Lower leg skin (tissue), 3 donors: ENCODE results near the gene FAM229B.

Experiments used
- CTCF ChIP-seq, 3 donors: fragments of 450-650 bp; IDR thresholded peaks; one replicate each; pipeline ENCODE4 v1.5.1; 2016; ENCODE audit warnings: antibody characterized with exemption in 3 of 3, mild to moderate bottlenecking in 3 of 3, moderate library complexity in 2 of 3
- POLR2A ChIP-seq, 2 donors: fragments of 450-650 bp; IDR thresholded peaks; one replicate each; pipeline ENCODE4 v1.6.1; 2016 to 2017; ENCODE audit warnings: antibody characterized with exemption in 2 of 2, mild to moderate bottlenecking in 1 of 2, moderate library complexity in 1 of 2

- TF ChIP-seq CTCF (IDR thresholded peaks at IDR 0.05): no peak
- TF ChIP-seq POLR2A (IDR thresholded peaks at IDR 0.05): no peak
These were observed 54.3 kb downstream of the FAM229B start for GRCh38 chr6:112141707-112142106.
